Stimulated activated naive CD8-positive, alpha-beta T cell treated with anti-CD3 and anti-CD28 coated beads, Interleukin-15, Interleukin-2, amounts not matched to agents 100 U/mL and 50 U/mL, for 24 hours (primary cell): Measurements from ENCODE around the gene SHCBP1.
"Not testable (repeated sequence)": the region's sequence is repeated elsewhere in the genome, so short reads cannot be mapped to it uniquely, and the experiment has no call there.

ENCODE experiments used
- ATAC-seq: fragments of 150-1000 bp; cut with Tn5 transposase; one replicate; pipeline ENCODE4 v1.10.0; 2021
- DNase-seq: peaks from one replicate; pipeline ENCODE4 v3.0.0; 2021

SHCBP1 gene

GRCh38 chr16:46618516-46618915, 2.7 kb downstream of the SHCBP1 start:
- ATAC-seq (no peak), DNase-seq (no peak)

GRCh38 chr16:46614006-46614405, 7.2 kb downstream of the SHCBP1 start:
- ATAC-seq (no peak), DNase-seq (no peak)

- no peak for DNase-seq
- no peak for ATAC-seq
Measured at GRCh38 chr16:46613352-46613751, 7.8 kb downstream of the SHCBP1 start.

DNA sequence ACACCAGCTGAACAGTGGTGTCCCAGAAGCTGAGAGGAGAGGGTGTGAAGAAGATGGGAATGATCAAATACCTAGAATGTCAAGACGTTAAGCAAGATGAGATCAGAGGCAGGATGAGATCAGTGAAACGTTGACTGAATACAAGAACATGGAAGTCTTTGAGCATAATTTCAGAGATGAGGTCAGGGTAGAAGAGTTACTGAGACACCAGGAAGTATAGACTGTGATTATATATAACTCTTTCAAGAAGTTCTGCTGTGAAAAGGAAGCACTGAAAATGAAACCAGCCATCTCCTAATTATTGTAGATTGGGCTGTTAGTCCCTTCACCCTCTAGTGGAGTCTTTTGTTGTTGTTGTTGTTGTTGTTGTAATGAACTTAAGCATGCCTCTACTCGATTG, 9.1 kb downstream of the SHCBP1 start:
- ATAC-seq (no peak), DNase-seq (no peak)

DNA sequence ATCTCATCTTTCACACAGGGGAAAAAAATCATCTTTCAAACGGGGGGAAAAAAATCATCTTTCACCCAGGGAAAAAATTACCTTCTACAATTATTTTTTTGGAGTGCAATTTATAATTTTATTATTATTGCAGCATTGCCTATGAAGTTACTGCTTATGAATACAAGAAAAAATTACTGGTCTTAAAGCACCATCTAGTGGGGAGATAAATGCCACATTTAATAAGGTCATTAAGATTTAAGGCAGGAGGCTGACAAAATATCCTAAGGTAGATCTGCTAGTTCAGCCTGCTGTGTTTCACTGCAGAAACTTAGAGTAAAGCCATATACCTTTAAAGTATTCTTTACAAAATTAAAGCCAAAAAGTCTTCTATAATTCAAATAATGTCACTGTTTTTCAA, 13.7 kb downstream of the SHCBP1 start:
- ATAC-seq (no peak), DNase-seq (no peak)

- ATAC-seq (no peak), DNase-seq (no peak)
Measured at GRCh38 chr16:46606231-46606630, 14.9 kb downstream of the SHCBP1 start.

DNA sequence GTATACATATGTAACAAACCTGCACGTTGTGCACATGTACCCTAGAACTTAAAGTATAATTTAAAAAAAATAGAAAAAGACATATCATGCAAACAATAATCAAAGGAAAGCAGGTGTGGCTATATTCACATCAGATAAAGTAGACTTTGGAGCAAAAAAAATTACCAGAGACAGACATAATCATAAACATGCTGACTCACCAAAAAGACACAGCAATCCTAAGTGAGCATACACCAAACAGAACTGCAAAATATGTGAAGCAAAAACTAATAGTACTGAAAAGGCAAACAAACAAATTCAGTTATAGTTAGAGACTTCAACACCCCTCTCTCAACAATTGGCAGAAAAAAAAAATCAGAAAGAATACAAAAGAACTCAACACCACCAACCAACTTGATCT, 29.9 kb downstream of the SHCBP1 start:
- ATAC-seq = no peak
- no peak for DNase-seq

DNA sequence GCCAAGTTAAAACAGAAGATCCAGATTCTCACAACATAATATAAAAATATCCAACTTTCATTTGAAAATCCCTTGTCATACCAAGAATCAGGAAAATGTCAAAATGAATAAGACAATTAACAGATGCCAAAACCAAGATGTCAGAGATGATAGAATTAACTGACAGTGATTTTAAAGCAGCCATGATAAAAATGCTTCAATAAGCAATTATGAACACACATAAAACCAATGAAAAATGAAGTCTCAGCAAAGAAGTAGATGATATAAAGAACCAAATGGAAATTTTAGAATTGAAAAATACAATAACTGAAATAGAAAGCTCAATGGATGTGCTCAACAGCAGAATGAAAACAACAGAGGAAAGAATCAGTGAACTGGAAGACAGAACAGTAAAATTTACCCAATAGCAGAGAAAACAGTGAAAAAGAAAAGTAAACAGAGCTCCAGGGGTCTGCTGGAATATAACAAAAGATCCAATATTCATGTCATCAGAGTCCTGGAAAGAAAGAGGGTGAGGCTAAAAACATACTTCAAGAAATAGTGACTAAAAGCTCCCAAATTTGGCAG, 35.1 kb downstream of the SHCBP1 start:
- DNase-seq (no peak), ATAC-seq (no peak)

- DNase-seq = no peak
- ATAC-seq = no peak
Measured at GRCh38 chr16:46583036-46583435, 38.1 kb downstream of the SHCBP1 start.

- ATAC-seq (no peak), DNase-seq (no peak)
Measured at GRCh38 chr16:46582313-46582712, 38.9 kb downstream of the SHCBP1 start.

DNA sequence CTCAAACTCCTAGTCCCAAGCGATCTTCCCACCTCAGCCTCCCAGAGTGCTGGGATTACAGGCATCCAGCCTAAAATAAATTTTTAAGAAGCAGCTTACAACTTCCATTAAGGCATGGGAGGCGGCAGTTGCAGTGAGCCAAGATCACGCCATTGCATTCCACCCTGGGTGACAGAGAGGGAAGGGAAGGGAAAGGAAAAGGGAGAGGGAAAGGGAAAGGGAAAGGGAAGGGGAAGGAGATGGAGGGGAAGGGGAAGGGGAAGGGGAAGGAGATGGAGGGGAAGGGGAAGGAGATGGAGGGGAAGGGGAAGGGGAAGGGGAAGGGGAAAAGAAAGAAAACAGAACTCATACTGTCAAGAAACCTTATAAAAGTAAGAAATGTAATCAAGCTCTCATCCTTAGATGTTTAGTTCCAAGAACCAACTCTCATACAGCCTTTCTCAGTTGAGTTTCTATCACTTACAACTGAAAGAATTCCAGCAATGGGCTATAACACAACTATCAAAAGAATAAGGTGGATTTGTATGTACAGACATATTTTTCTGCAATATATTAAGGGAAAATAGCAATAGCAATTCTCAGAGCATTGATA, 43.1 kb downstream of the SHCBP1 start:
- no peak for DNase-seq
- no peak for ATAC-seq

DNA sequence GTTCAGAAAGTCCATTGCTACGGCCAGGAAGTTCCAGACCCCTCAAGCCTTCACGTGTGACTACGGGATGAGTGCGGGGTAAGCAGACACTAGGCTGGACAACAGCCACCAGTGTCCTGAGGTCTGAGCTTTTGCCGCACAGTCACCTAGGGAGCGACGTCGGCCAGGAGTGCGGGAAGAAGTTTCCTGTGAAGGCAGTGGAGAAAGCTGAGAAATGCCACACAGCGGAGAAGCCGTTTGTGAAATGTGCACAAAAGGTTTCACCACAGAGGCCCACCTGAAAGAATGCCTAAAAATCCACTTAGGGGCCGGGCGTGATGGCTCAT, 47.4 kb downstream of the SHCBP1 start:
- no peak for ATAC-seq
- DNase-seq = no peak

- no peak for ATAC-seq
- DNase-seq = no peak
Measured at GRCh38 chr16:46573008-46573833, 48.0 kb downstream of the SHCBP1 start.

GRCh38 chr16:46569231-46569735, 51.9 kb downstream of the SHCBP1 start:
- ATAC-seq (no peak), DNase-seq (no peak)

DNA sequence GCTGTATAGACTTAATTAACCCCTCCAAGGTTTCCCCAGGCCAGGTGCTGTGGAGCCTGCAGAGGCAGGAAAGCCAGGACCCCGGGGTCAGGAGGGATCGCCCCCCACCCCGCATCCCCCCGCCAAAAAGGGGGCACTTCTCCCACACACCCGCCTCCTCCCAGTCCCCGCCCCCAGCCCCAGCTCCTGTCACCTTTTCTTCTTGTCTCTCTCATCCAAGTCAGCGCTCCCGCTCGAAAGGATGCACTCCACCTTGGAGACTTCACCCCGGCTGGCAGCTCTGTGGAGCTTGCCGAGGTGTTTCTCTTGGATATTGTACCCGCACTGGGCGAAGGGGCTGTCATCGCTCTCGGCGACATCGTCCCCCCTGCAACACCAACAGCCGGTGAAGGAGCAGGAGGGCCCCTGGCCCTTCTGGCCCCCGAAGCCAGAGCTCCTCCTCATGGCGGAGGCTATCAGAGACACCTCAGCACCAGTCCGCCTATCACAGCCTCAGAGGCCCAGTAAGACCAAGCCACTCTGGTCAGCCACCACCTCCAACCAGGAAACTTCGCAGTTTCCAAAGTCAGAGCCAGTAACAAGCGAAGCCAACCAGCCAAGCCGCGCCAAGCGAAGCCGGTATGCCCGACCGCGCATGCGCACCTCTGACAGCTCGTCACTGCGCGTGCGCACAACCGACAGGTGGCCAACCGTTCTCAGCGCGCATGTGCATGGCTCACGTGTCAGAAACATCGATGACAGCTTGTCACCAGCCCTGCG, 52.5 kb downstream of the SHCBP1 start:
- ATAC-seq (no peak), DNase-seq (no peak)

GRCh38 chr16:46562979-46563378, 58.2 kb downstream of the SHCBP1 start:
- ATAC-seq = no peak
- DNase-seq = no peak

GRCh38 chr16:46558018-46558417, 63.2 kb downstream of the SHCBP1 start:
- ATAC-seq (no peak), DNase-seq (no peak)

- DNase-seq = no peak
Measured at GRCh38 chr16:46555951-46556350, 65.2 kb downstream of the SHCBP1 start.

GRCh38 chr16:46554435-46554834, 66.7 kb downstream of the SHCBP1 start:
- ATAC-seq = not testable (repeated sequence)
- peak; percentile 64 for DNase-seq

More at GRCh38 chr16:46555951-46556350, 65.2 kb downstream of the SHCBP1 start:
- ATAC-seq = no peak

- ATAC-seq = no peak
Measured at GRCh38 chr16:46549477-46549876, 71.7 kb downstream of the SHCBP1 start.

More at GRCh38 chr16:46549477-46549876, 71.7 kb downstream of the SHCBP1 start:
- DNase-seq = no peak
